ENCODE results near the gene EIF3F. TPM values are rescaled to one million over a fixed set of nuclear protein-coding genes. Genes with fewer than 3 reads are reported as not detected.

The EIF3F gene
- total and polyA plus RNA-seq, 9 of the 15 experiments (the other 6 are each of a cell fraction or from before 2014, with no cell fraction given), result 50.1 to 259 (median 135) TPM

GRCh38 chr11:8039530-8040260 lies 52.6 kb downstream of the EIF3F start:
- no peaks in the 10 kb centered on the region for H3K9me1 ChIP-seq (ENCODE audit: control insufficient read depth, insufficient read depth, low read length)
- H3K4me1 ChIP-seq (replicated peaks in 1 of 2; ENCODE audit: control insufficient read depth in 2 of 2, insufficient read depth in 2 of 2, low read length in 2 of 2), result no peaks in the 10 kb centered on the region
- in situ Hi-C loops (cut with MboI) (no loop called here), intact Hi-C loops (cut with micrococcal nuclease) (no loop called here)
- H3K27ac ChIP-seq (ENCODE audit: extremely low read depth, low read depth, low read length), result no peak overlapping the region
- H3K36me3 ChIP-seq (ENCODE audit: control insufficient read depth, insufficient read depth, low read length), result no peaks in the 10 kb centered on the region
- H3K4me3 ChIP-seq, result no peak overlapping the region
- CTCF ChIA-PET (ENCODE audit: low intra/inter-chr PET ratio), result interaction anchor here (0.6 to 1.0 kb wide), 2 partner anchors 19 to 147 kb away, joined by 3 read pairs; no protein-coding TSS in a partner anchor
- FAIRE-seq (no peak), ATAC-seq (peak; percentile 39; the same call in 2 of the 3 replicates), DNase-seq (ENCODE audit: extremely low read depth in 1 of 4, low spot score in 3 of 4) (peak in 2 of 4 experiments; percentile 25)
- 0 out of 2 replicates have a peak overlapping the region, but pooled peaks have one; percentile 12 for H2AFZ ChIP-seq (ENCODE audit: low read depth, low read length)
- TF ChIP-seq EGR1 (conservative IDR thresholded peaks at IDR 0.05), result peak; percentile 79
- no peak for TF ChIP-seq ZNF707 (CRISPR knock-in tag; conservative IDR thresholded peaks at IDR 0.05)
- H3K27me3 ChIP-seq (ENCODE audit: control insufficient read depth in 2 of 2, insufficient read depth in 2 of 2, low read length in 2 of 2), result peaks cover 0 to 9% of the 10 kb centered on the region in 2 experiments; a peak in 2 of 5 replicates
- peaks cover 5% of the 10 kb centered on the region; the same call in 1 of the 2 replicates for H4K20me1 ChIP-seq (replicated peaks; ENCODE audit: control insufficient read depth, insufficient read depth, low read length)
- H3K4me2 ChIP-seq (ENCODE audit: insufficient read depth, low read length), result peak overlapping the region; percentile 51; the same call in 1 of the 2 replicates
- no peak overlapping the region for H3K9ac ChIP-seq (ENCODE audit: insufficient read depth in 1 of 2, low read depth in 2 of 2, low read length in 2 of 2)
- POLR2A ChIA-PET, result no interaction called here
- no peaks in the 10 kb centered on the region for H3K9me3 ChIP-seq (replicated peaks; ENCODE audit: control insufficient read depth, insufficient read depth, low read depth, low read length)
- no peaks in the 10 kb centered on the region for H3K79me2 ChIP-seq (ENCODE audit: control insufficient read depth, insufficient read depth, low read length)
- WGBS (ENCODE audit: insufficient coverage, low coverage, missing lambda C conversion rate), result 2% methylated on average over 9 of the region's 10 CpGs
- no TSS peak for BruUV-seq (replicated peaks)

- ATAC-seq, result no peak
- Histone ChIP-seq H3K9me1 (ENCODE audit: control insufficient read depth, insufficient read depth, low read length) (no peaks in the 10 kb centered on the region), H4K20me1 (replicated peaks; ENCODE audit: control insufficient read depth, insufficient read depth, low read length) (peaks cover 5% of the 10 kb centered on the region; the same call in 1 of the 2 replicates), H3K27me3 (ENCODE audit: control insufficient read depth in 2 of 2, insufficient read depth in 2 of 2, low read length in 2 of 2) (peaks cover 0 to 9% of the 10 kb centered on the region in 2 experiments; a peak in 2 of 5 replicates), H3K36me3 (ENCODE audit: control insufficient read depth, insufficient read depth, low read length) (no peaks in the 10 kb centered on the region), H3K79me2 (ENCODE audit: control insufficient read depth, insufficient read depth, low read length) (no peaks in the 10 kb centered on the region), H2AFZ (ENCODE audit: low read depth, low read length) (no peak overlapping the region), H3K27ac (ENCODE audit: extremely low read depth, low read depth, low read length) (no peak overlapping the region), H3K4me2 (ENCODE audit: insufficient read depth, low read length) (no peak overlapping the region), H3K4me3 (no peak overlapping the region), H3K4me1 (replicated peaks in 1 of 2; ENCODE audit: control insufficient read depth in 2 of 2, insufficient read depth in 2 of 2, low read length in 2 of 2) (no peaks in the 10 kb centered on the region), H3K9me3 (replicated peaks; ENCODE audit: control insufficient read depth, insufficient read depth, low read depth, low read length) (no peaks in the 10 kb centered on the region), H3K9ac (ENCODE audit: insufficient read depth in 1 of 2, low read depth in 2 of 2, low read length in 2 of 2) (no peak overlapping the region)
- no peak for FAIRE-seq
- 3% methylated on average over 4 of the region's 4 CpGs for WGBS (ENCODE audit: insufficient coverage, low coverage, missing lambda C conversion rate)
- ChIA-PET CTCF (ENCODE audit: low intra/inter-chr PET ratio) (no interaction called here), POLR2A (interaction anchor here (0.6 kb wide), 1 partner anchor 813 kb away, joined by 3 read pairs; no protein-coding TSS in a partner anchor)
- BruUV-seq (replicated peaks), result no TSS peak
- in situ Hi-C loops (cut with MboI), result no loop called here
- DNase-seq (ENCODE audit: extremely low read depth in 1 of 4, low spot score in 3 of 4), result no peak
- intact Hi-C loops (cut with micrococcal nuclease), result no loop called here
- TF ChIP-seq TGIF2 (CRISPR knock-in tag; IDR thresholded peaks at IDR 0.05) (no peak), HBP1 (CRISPR knock-in tag; IDR thresholded peaks at IDR 0.05) (no peak), ZNF354B (CRISPR knock-in tag; IDR thresholded peaks at IDR 0.05) (no peak), PTRF (tag; IDR thresholded peaks at IDR 0.05) (no peak), E2F3 (CRISPR knock-in tag; IDR thresholded peaks at IDR 0.05) (no peak), ZNF699 (CRISPR knock-in tag; IDR thresholded peaks at IDR 0.05; ENCODE audit: insufficient replicate concordance) (no peak), FOS (IDR thresholded peaks at IDR 0.05; ENCODE audit: extremely low read depth, insufficient read length) (no peak), SFPQ (IDR thresholded peaks at IDR 0.05; ENCODE audit: low read depth, low read length) (no peak)
Measured at GRCh38 chr11:8040261-8040920, 53.3 kb downstream of the EIF3F start.

Data from K562 (cell line).